ENCODE measurements around the gene PSMA2. TPM values are rescaled to one million over a fixed set of nuclear protein-coding genes. Genes with fewer than 3 reads are reported as not detected.

Gene PSMA2
- total and polyA plus RNA-seq, 2 experiments from 2014 or later = 65.2 to 218 TPM

DNA sequence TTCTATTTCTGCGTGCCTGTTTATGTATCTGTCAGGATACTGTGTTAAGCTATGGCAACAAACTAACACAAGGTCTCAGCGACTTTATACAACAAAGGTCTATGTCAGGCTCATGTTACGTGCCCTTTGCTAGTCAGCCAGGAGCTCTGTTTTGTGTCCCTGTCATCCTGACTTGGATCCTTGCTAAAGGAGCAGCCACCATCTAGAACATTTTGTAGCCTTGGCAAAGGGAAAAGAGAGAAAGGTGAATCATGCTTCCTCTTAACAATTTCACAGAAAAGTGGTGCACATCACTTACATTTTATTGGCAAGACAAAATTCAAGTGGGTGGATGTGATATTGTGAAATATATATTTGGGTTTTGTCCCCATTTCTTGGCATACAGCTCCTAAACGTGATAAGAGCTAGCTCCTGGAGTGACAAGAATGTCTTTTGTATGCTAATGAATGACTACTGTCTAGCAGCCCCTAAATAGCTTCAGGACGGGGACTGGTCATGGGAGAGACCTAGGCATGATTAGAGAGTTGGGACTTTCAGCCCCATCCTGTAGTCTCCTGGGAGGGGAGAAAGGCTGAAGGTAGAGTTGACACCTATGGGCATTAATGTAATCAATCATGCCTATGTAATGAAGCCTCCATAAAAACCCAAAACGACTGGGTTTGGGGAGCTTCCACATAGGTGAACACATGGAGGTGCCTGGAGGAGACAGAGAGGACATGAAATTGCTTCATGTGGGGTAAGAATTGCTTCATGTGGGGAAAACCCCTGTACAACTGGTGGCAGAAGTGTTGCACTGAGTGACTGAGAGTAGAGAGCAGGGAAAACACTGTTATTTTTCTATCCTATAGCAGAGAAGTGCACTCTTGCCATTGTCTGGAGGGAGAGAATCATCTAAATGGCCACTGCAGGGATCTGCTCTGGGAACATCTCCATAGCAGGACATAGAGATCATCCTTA lies 33.2 kb upstream of the PSMA2 start:
- peak overlapping the region; percentile 32 for H3K4me2 ChIP-seq (ENCODE audit: unreplicated experiment)
- peak; percentile 66 for DNase-seq
- H3K9me2 ChIP-seq (ENCODE audit: insufficient read depth) = no peaks in the 10 kb centered on the region
- H3K27me3 ChIP-seq (replicated peaks; ENCODE audit: insufficient read depth) = no peaks in the 10 kb centered on the region
- no peaks in the 10 kb centered on the region for H4K20me1 ChIP-seq (ENCODE audit: insufficient read depth)
- 50 to 51% methylated on average over 6 of the region's 6 CpGs for WGBS, 2 experiments (ENCODE audit: low coverage in 1 of 2, low lambda C conversion rate in 2 of 2, missing lambda C conversion rate in 2 of 2)
- H2AFZ ChIP-seq = peak overlapping the region; percentile 39; the same call in 1 of the 2 replicates
- H3K9ac ChIP-seq = no peak overlapping the region
- peaks cover 12% of the 10 kb centered on the region for H3K4me1 ChIP-seq (ENCODE audit: insufficient read depth)
- H3K27ac ChIP-seq = no peak overlapping the region
- no peaks in the 10 kb centered on the region for H3K36me3 ChIP-seq (ENCODE audit: low read depth)
- in situ Hi-C loops (cut with MboI) = no loop called here
- TF ChIP-seq EZH2 (IDR thresholded peaks at IDR 0.05; ENCODE audit: insufficient read depth, poor library complexity, severe bottlenecking) (no peak), EZH2phosphoT487 (IDR thresholded peaks at IDR 0.05; ENCODE audit: insufficient read depth, low read depth) (no peak)
- H3K79me2 ChIP-seq (ENCODE audit: insufficient read depth) = no peaks in the 10 kb centered on the region
- peaks cover 7% of the 10 kb centered on the region; the same call in 1 of the 2 replicates for H3F3A ChIP-seq (ENCODE audit: insufficient read depth)
- H3K4me3 ChIP-seq = no peak overlapping the region
- no peaks in the 10 kb centered on the region for H3K9me3 ChIP-seq (ENCODE audit: low read depth)

DNA sequence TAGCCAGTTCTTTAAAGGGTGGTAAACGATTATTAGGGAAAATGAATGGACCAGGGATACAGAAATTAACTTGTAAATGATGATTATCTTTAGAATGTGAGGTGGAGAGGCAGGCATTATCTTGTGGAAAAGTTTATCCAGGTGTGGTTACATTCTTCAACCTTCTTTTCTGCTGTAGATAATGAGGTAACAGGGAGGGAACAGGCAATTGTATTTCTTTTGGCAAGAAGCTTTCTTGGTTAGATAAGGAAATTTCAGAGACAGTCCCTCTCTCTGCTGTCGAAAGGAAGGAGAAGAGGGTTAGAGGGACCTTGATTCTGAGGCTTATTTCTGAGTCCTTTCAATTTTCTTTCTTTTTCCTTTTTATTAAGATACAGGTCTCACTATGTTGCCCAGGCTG lies 32.3 kb upstream of the PSMA2 start:
- no peaks in the 10 kb centered on the region for H4K20me1 ChIP-seq (ENCODE audit: insufficient read depth)
- in situ Hi-C loops (cut with MboI) = no loop called here
- WGBS, 2 experiments (ENCODE audit: low coverage in 1 of 2, low lambda C conversion rate in 2 of 2, missing lambda C conversion rate in 2 of 2) = 76 to 80% methylated on average over 2 of the region's 2 CpGs

DNA sequence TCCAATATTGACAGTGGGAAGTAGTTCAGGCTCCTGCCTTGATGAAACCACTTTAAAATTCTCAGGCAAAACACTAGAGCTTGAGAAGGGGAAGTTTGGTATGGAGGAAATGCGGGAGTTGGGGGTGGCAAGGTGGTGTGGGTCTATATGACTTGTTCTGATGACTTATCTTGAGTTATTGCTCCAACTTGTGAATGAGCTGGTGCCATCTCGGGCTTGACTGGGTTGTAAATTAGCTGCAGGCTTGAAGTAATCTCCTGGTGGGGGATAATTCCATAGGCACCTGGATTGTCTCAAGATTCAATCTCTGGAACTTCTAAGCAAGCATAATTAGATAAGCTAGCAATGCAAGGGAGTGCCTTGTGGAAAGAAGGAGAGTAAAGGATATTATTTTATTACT lies 29.2 kb upstream of the PSMA2 start:
- 82 to 93% methylated on average over 2 of the region's 2 CpGs for WGBS, 2 experiments (ENCODE audit: low coverage in 1 of 2, low lambda C conversion rate in 2 of 2, missing lambda C conversion rate in 2 of 2)

More for the DNA sequence above, 32.3 kb upstream of the PSMA2 start:
- Histone ChIP-seq H3K27me3 (replicated peaks; ENCODE audit: insufficient read depth) (no peaks in the 10 kb centered on the region), H3K9me3 (ENCODE audit: low read depth) (no peaks in the 10 kb centered on the region), H3F3A (ENCODE audit: insufficient read depth) (peaks cover 7% of the 10 kb centered on the region; the same call in 1 of the 2 replicates), H3K27ac (no peak overlapping the region), H3K36me3 (ENCODE audit: low read depth) (no peaks in the 10 kb centered on the region), H3K79me2 (ENCODE audit: insufficient read depth) (no peaks in the 10 kb centered on the region), H3K4me3 (no peak overlapping the region), H3K4me1 (ENCODE audit: insufficient read depth) (peaks cover 12% of the 10 kb centered on the region), H3K4me2 (ENCODE audit: unreplicated experiment) (peak overlapping the region; percentile 32), H3K9ac (no peak overlapping the region), H3K9me2 (ENCODE audit: insufficient read depth) (no peaks in the 10 kb centered on the region), H2AFZ (no peak overlapping the region)
- no peak for DNase-seq
- no peak for TF ChIP-seq EZH2 (IDR thresholded peaks at IDR 0.05; ENCODE audit: insufficient read depth, poor library complexity, severe bottlenecking)
- TF ChIP-seq EZH2phosphoT487 (IDR thresholded peaks at IDR 0.05; ENCODE audit: insufficient read depth, low read depth) = no peak

DNA sequence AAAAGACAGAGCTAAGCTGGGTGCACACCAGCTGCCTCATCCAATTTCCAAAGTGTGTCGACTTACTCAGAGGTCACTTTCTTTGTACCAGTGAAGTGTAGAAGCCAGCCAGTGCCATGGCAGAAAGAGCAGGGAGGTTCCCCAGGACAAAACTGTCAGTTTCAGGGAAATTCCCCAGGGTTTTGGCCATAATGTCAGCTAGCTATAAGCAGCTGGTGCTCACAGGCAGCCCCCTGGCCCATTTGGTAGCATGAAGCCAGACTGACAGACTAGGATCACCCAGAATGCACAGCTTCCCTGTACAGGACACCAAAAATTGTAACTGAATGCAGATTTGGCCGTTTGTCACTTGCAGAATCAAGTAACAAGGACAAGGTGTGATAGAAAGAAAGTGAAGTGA lies 28.8 kb upstream of the PSMA2 start:
- no peaks in the 10 kb centered on the region for H3K79me2 ChIP-seq (ENCODE audit: insufficient read depth)
- H3K9me3 ChIP-seq (ENCODE audit: low read depth) = no peaks in the 10 kb centered on the region
- no peak for DNase-seq
- H3K9me2 ChIP-seq (ENCODE audit: insufficient read depth) = no peaks in the 10 kb centered on the region
- no peaks in the 10 kb centered on the region for H3K36me3 ChIP-seq (ENCODE audit: low read depth)
- no peak overlapping the region for H3K27ac ChIP-seq
- H2AFZ ChIP-seq = no peak overlapping the region
- 67 to 71% methylated on average over 2 of the region's 2 CpGs for WGBS, 2 experiments (ENCODE audit: low coverage in 1 of 2, low lambda C conversion rate in 2 of 2, missing lambda C conversion rate in 2 of 2)
- no peak for TF ChIP-seq EZH2phosphoT487 (IDR thresholded peaks at IDR 0.05; ENCODE audit: insufficient read depth, low read depth)
- TF ChIP-seq EZH2 (IDR thresholded peaks at IDR 0.05; ENCODE audit: insufficient read depth, poor library complexity, severe bottlenecking) = no peak
- H3K4me3 ChIP-seq = no peak overlapping the region
- no peaks in the 10 kb centered on the region for H3K27me3 ChIP-seq (replicated peaks; ENCODE audit: insufficient read depth)
- no peak overlapping the region for H3K9ac ChIP-seq
- H3K4me2 ChIP-seq (ENCODE audit: unreplicated experiment) = no peak overlapping the region
- in situ Hi-C loops (cut with MboI) = no loop called here
- H4K20me1 ChIP-seq (ENCODE audit: insufficient read depth) = no peaks in the 10 kb centered on the region
- H3K4me1 ChIP-seq (ENCODE audit: insufficient read depth) = peaks cover 12% of the 10 kb centered on the region
- H3F3A ChIP-seq (ENCODE audit: insufficient read depth) = peaks cover 7% of the 10 kb centered on the region; the same call in 1 of the 2 replicates

More for the DNA sequence above, 29.2 kb upstream of the PSMA2 start:
- TF ChIP-seq EZH2 (IDR thresholded peaks at IDR 0.05; ENCODE audit: insufficient read depth, poor library complexity, severe bottlenecking) = no peak
- no peak for TF ChIP-seq EZH2phosphoT487 (IDR thresholded peaks at IDR 0.05; ENCODE audit: insufficient read depth, low read depth)
- Histone ChIP-seq H3K4me2 (ENCODE audit: unreplicated experiment) (no peak overlapping the region), H3K9me2 (ENCODE audit: insufficient read depth) (no peaks in the 10 kb centered on the region), H3K79me2 (ENCODE audit: insufficient read depth) (no peaks in the 10 kb centered on the region), H3K27me3 (replicated peaks; ENCODE audit: insufficient read depth) (no peaks in the 10 kb centered on the region), H3K4me1 (ENCODE audit: insufficient read depth) (peaks cover 12% of the 10 kb centered on the region), H3K36me3 (ENCODE audit: low read depth) (no peaks in the 10 kb centered on the region), H3K27ac (no peak overlapping the region), H3K9me3 (ENCODE audit: low read depth) (no peaks in the 10 kb centered on the region), H3F3A (ENCODE audit: insufficient read depth) (peaks cover 7% of the 10 kb centered on the region; the same call in 1 of the 2 replicates), H3K4me3 (no peak overlapping the region), H4K20me1 (ENCODE audit: insufficient read depth) (no peaks in the 10 kb centered on the region), H2AFZ (no peak overlapping the region), H3K9ac (no peak overlapping the region)
- in situ Hi-C loops (cut with MboI) = no loop called here
- no peak for DNase-seq
